Ishikawa (cell line): ENCODE measurements around the gene TMEM208.

ENCODE experiments used
- CREB1 ChIP-seq: IDR thresholded peaks from 2 replicates; pipeline ENCODE4 v1.6.1; 2012; ENCODE audit warnings: low read depth
- EP300 ChIP-seq: IDR thresholded peaks from 2 replicates; pipeline ENCODE4 v1.6.1; 2012; ENCODE audit warnings: borderline replicate concordance
- FOXM1 ChIP-seq: IDR thresholded peaks from 2 replicates; pipeline ENCODE4 v1.6.1; 2012; ENCODE audit warnings: low read depth, borderline replicate concordance
- NFIC ChIP-seq: IDR thresholded peaks from 2 replicates; pipeline ENCODE4 v1.6.1; 2012
- RAD21 ChIP-seq: IDR thresholded peaks from 2 replicates; pipeline ENCODE4 v1.6.1; 2012; ENCODE audit warnings: low read depth
- TAF1 ChIP-seq: IDR thresholded peaks from 2 replicates; pipeline ENCODE4 v1.6.1; 2012; ENCODE audit warnings: low read depth, mild to moderate bottlenecking
- TEAD4 ChIP-seq: IDR thresholded peaks from 2 replicates; pipeline ENCODE4 v1.6.1; 2012
- YY1 ChIP-seq: IDR thresholded peaks from 2 replicates; pipeline ENCODE4 v1.6.1; 2012; ENCODE audit warnings: low read depth
- TF ChIP-seq, protein P1 (sequence below): IDR thresholded peaks from 2 replicates; pipeline ENCODE4 v1.6.1; 2012; ENCODE audit warnings: low read depth, mild to moderate bottlenecking
- TF ChIP-seq, protein P2 (sequence below): IDR thresholded peaks from 2 replicates; pipeline ENCODE4 v1.6.1; 2012
- TF ChIP-seq, protein P3 (sequence below): IDR thresholded peaks from 2 replicates; pipeline ENCODE4 v1.6.1; 2012

GRCh38 chr16:67242138-67242730 is 15.3 kb downstream of the TMEM208 start:
- TF ChIP-seq, protein P1, sequence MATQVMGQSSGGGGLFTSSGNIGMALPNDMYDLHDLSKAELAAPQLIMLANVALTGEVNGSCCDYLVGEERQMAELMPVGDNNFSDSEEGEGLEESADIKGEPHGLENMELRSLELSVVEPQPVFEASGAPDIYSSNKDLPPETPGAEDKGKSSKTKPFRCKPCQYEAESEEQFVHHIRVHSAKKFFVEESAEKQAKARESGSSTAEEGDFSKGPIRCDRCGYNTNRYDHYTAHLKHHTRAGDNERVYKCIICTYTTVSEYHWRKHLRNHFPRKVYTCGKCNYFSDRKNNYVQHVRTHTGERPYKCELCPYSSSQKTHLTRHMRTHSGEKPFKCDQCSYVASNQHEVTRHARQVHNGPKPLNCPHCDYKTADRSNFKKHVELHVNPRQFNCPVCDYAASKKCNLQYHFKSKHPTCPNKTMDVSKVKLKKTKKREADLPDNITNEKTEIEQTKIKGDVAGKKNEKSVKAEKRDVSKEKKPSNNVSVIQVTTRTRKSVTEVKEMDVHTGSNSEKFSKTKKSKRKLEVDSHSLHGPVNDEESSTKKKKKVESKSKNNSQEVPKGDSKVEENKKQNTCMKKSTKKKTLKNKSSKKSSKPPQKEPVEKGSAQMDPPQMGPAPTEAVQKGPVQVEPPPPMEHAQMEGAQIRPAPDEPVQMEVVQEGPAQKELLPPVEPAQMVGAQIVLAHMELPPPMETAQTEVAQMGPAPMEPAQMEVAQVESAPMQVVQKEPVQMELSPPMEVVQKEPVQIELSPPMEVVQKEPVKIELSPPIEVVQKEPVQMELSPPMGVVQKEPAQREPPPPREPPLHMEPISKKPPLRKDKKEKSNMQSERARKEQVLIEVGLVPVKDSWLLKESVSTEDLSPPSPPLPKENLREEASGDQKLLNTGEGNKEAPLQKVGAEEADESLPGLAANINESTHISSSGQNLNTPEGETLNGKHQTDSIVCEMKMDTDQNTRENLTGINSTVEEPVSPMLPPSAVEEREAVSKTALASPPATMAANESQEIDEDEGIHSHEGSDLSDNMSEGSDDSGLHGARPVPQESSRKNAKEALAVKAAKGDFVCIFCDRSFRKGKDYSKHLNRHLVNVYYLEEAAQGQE: no peak
- TF ChIP-seq, protein P2, sequence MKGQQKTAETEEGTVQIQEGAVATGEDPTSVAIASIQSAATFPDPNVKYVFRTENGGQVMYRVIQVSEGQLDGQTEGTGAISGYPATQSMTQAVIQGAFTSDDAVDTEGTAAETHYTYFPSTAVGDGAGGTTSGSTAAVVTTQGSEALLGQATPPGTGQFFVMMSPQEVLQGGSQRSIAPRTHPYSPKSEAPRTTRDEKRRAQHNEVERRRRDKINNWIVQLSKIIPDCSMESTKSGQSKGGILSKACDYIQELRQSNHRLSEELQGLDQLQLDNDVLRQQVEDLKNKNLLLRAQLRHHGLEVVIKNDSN: no peak
- TF ChIP-seq YY1 (no peak), FOXM1 (no peak), TAF1 (no peak), CREB1 (no peak), RAD21 (no peak), NFIC (no peak), TEAD4 (no peak), EP300 (no peak)
- TF ChIP-seq, protein P3, sequence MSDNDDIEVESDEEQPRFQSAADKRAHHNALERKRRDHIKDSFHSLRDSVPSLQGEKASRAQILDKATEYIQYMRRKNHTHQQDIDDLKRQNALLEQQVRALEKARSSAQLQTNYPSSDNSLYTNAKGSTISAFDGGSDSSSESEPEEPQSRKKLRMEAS: no peak
